ENCODE results near the gene EGFR. TPM values are rescaled to one million over a fixed set of nuclear protein-coding genes. Genes with fewer than 3 reads are reported as not detected.

The EGFR gene
- total RNA-seq, 2 donors from 2014 or later: 54.8 to 56.7 TPM

DNA sequence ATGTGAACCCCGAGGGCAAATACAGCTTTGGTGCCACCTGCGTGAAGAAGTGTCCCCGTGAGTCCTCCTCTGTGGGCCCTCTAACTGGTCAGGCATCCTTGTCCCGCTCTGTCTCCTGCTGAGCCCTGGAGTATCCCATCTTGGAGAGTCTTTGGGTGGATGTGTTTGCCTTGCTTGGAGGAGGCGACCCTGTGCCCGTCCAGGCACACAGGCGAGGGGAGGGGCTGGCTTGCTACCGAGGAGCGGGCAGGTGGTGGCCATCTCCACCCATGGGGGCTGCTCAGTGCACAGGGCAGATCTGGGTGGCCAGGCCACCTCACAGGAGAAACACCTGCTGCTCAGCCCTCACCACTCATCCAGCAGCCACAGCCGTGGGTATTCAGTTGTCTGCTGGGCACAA lies 135.3 kb downstream of the EGFR start:
- Histone ChIP-seq H3K9me3 (no peaks in the 10 kb centered on the region), H3K27ac (no peak overlapping the region), H3K4me1 (ENCODE audit: control insufficient read depth in 1 of 2, low read depth in 2 of 2) (peaks cover 0 to 6% of the 10 kb centered on the region in 2 donors), H3K27me3 (replicated peaks; ENCODE audit: insufficient read depth) (no peaks in the 10 kb centered on the region), H3K36me3 (peaks cover 46% of the 10 kb centered on the region), H3K4me3 (no peak overlapping the region)
- no peak for ATAC-seq (ENCODE audit: insufficient number of reproducible peaks, low FRiP score, low read depth)
- no peak for DNase-seq (ENCODE audit: low spot score)
- TF ChIP-seq, protein P1, sequence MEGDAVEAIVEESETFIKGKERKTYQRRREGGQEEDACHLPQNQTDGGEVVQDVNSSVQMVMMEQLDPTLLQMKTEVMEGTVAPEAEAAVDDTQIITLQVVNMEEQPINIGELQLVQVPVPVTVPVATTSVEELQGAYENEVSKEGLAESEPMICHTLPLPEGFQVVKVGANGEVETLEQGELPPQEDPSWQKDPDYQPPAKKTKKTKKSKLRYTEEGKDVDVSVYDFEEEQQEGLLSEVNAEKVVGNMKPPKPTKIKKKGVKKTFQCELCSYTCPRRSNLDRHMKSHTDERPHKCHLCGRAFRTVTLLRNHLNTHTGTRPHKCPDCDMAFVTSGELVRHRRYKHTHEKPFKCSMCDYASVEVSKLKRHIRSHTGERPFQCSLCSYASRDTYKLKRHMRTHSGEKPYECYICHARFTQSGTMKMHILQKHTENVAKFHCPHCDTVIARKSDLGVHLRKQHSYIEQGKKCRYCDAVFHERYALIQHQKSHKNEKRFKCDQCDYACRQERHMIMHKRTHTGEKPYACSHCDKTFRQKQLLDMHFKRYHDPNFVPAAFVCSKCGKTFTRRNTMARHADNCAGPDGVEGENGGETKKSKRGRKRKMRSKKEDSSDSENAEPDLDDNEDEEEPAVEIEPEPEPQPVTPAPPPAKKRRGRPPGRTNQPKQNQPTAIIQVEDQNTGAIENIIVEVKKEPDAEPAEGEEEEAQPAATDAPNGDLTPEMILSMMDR (IDR thresholded peaks at IDR 0.05): no peak

DNA sequence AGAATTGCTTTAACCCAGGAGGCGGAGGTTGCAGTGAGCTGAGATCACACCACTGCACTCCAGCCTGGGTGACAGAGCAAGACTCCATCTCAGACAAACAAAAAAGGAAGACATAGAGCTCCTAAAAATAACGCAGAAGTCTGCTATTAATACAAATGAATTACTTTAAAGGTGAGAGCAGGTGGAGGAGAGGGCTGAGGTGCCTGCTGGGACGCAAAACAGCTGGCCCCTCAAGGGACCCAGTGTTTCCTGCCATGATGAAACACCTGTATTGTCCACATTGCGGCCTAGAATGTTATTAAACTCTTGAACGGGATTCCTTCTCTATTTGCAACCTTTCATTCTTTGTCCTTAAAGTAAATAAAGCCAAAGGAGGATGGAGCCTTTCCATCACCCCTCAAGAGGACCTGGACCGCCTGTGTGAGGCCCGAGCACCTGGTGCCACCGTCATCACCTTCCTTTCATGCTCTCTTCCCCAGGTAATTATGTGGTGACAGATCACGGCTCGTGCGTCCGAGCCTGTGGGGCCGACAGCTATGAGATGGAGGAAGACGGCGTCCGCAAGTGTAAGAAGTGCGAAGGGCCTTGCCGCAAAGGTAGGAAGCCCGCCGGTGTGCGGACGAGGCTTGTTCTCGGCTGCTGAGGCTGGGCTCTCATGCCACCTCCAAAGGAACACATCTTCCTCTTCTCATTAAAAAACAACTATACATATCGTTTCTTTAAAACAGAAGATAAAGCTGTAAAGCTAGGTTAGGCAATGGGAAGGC lies 136.7 kb downstream of the EGFR start:
- peaks cover 0 to 6% of the 10 kb centered on the region in 2 donors for H3K4me1 ChIP-seq (ENCODE audit: control insufficient read depth in 1 of 2, low read depth in 2 of 2)
- no peak for DNase-seq (ENCODE audit: low spot score)
- H3K27me3 ChIP-seq (replicated peaks; ENCODE audit: insufficient read depth): no peaks in the 10 kb centered on the region
- no peaks in the 10 kb centered on the region for H3K9me3 ChIP-seq
- H3K4me3 ChIP-seq: no peak overlapping the region
- TF ChIP-seq, protein P1 (IDR thresholded peaks at IDR 0.05): no peak
- H3K27ac ChIP-seq: no peak overlapping the region
- H3K36me3 ChIP-seq: peaks cover 41% of the 10 kb centered on the region
- ATAC-seq (ENCODE audit: insufficient number of reproducible peaks, low FRiP score, low read depth): no peak

DNA sequence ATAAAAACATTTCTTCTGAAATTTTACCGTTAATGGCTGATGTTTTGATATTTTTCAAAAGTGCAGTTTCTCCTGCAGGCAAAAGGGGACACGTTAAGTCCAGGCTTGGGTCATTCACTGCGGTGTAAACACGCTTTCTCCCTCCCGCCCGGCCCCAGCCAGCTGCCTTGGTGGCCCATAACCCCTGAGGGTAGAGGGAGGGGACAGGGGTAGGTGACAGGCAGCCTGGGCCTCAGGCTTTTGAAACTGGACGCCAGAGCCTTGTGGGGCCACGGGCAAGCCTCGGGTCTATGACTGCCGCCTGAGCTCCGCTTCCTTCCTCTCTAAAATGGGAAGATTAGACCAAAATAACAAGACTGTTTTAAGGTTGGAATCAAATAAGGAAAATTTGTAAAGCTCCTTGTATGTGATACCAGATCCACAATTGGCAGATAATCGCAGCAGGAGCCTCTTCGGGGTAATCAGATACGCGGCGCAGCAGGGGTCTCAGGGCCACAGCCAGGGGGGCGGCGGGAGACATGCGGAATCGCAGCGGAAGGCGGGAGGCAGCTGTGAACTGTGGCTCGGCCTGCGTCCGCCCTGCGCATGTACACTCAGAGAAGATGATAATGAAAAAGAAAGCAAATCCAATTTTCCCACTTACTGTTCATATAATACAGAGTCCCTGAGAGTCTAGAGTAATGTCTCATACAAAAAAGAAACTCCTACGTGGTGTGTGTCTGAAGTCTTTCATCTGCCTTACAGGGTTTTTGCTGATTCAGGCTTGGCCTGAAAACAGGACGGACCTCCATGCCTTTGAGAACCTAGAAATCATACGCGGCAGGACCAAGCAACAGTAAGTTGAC lies 138.3 kb downstream of the EGFR start:
- H3K36me3 ChIP-seq: peaks cover 40% of the 10 kb centered on the region
- H3K27me3 ChIP-seq (replicated peaks; ENCODE audit: insufficient read depth): no peaks in the 10 kb centered on the region
- H3K4me3 ChIP-seq: no peak overlapping the region
- no peaks in the 10 kb centered on the region for H3K9me3 ChIP-seq
- DNase-seq (ENCODE audit: low spot score): no peak
- ATAC-seq (ENCODE audit: insufficient number of reproducible peaks, low FRiP score, low read depth): no peak
- no peak overlapping the region for H3K27ac ChIP-seq
- H3K4me1 ChIP-seq (ENCODE audit: control insufficient read depth in 1 of 2, low read depth in 2 of 2): peaks cover 0 to 6% of the 10 kb centered on the region in 2 donors
- TF ChIP-seq, protein P1 (IDR thresholded peaks at IDR 0.05): no peak

DNA sequence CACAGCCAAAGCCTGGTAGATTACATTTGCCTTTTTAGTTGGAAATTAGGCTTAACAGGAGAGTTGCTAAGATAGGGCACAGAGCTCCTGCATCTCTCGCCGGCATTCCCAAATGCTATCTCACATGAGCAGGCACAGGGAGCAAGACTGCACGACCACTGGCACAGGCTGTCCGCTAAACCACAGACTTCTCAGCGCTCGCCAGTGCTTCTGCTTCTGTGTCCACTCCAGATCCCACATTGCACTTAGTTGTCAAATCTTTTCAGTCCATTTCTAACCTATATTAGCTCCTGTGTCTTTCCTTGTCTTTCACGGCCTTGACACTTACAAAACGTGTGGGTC lies 138.9 kb downstream of the EGFR start:
- DNase-seq (ENCODE audit: low spot score): no peak
- H3K27ac ChIP-seq: no peak overlapping the region
- H3K4me3 ChIP-seq: no peak overlapping the region
- no peaks in the 10 kb centered on the region for H3K9me3 ChIP-seq
- no peaks in the 10 kb centered on the region for H3K27me3 ChIP-seq (replicated peaks; ENCODE audit: insufficient read depth)
- TF ChIP-seq, protein P1 (IDR thresholded peaks at IDR 0.05): no peak
- peaks cover 0 to 6% of the 10 kb centered on the region in 2 donors for H3K4me1 ChIP-seq (ENCODE audit: control insufficient read depth in 1 of 2, low read depth in 2 of 2)
- no peak for ATAC-seq (ENCODE audit: insufficient number of reproducible peaks, low FRiP score, low read depth)
- H3K36me3 ChIP-seq: peaks cover 35% of the 10 kb centered on the region

Data from thoracic aorta (tissue), 2 donors.